Neural cell (in vitro differentiated cells): Measurements from ENCODE around the gene ARHGEF17. TPM values are rescaled to one million over a fixed set of nuclear protein-coding genes. Genes with fewer than 3 reads are reported as not detected.

Source experiments
- H2AFZ ChIP-seq: fragments of 200-600, 300-800 bp; sonication (generic), shearing (Covaris generic); 2 replicates; pipeline ENCODE4 v1.6.0; 2014; ENCODE audit warnings: low read depth, mild to moderate bottlenecking, antibody characterized with exemption, low read length, moderate library complexity
- H3F3A ChIP-seq: fragments of 200-600 bp; shearing (Covaris generic); 2 replicates; pipeline ENCODE4 v1.6.1; 2016; ENCODE audit warnings: mild to moderate bottlenecking, moderate library complexity, mixed read lengths, antibody characterized with exemption, low read length; ENCODE audit not compliant: insufficient read depth, poor library complexity, severe bottlenecking
- H3K27ac ChIP-seq: fragments of 200-600, 300-800 bp; sonication (generic), shearing (Covaris generic); 2 replicates; pipeline ENCODE4 v1.5.1; 2014; ENCODE audit warnings: mild to moderate bottlenecking, low read length, moderate library complexity
- H3K27me3 ChIP-seq: fragments of 300-800, 200-600 bp; sonication (generic), shearing (Covaris generic); 2 replicates; pipeline ENCODE4 v1.6.0; 2014; ENCODE audit warnings: mild to moderate bottlenecking, low read depth, low read length, moderate library complexity; ENCODE audit not compliant: insufficient read depth
- H3K36me3 ChIP-seq: fragments of 300-800, 200-600 bp; sonication (generic), shearing (Covaris generic); 2 replicates; pipeline ENCODE4 v1.5.1; 2014; ENCODE audit warnings: mild to moderate bottlenecking, antibody characterized with exemption, low read length, moderate library complexity; ENCODE audit not compliant: insufficient read depth
- H3K4me2 ChIP-seq: fragments of 300-800, 200-600 bp; sonication (generic), shearing (Covaris generic); 2 replicates; pipeline ENCODE4 v1.6.0; 2014; ENCODE audit warnings: mild to moderate bottlenecking, low read length
- H3K4me3 ChIP-seq: fragments of 300-800, 200-600 bp; sonication (generic), shearing (Covaris generic); 2 replicates; pipeline ENCODE4 v1.5.1; 2014; ENCODE audit warnings: mild to moderate bottlenecking, low read length, moderate library complexity
- H3K79me2 ChIP-seq: fragments of 200-600 bp; shearing (Covaris generic); replicated peaks from 2 replicates; pipeline ENCODE4 v1.6.0; 2014; ENCODE audit warnings: mild to moderate bottlenecking, low read length, moderate library complexity; ENCODE audit not compliant: insufficient read depth
- H3K9ac ChIP-seq: fragments of 300-800, 200-600 bp; sonication (generic), shearing (Covaris generic); 2 replicates; pipeline ENCODE4 v1.6.1; 2016; ENCODE audit warnings: mild to moderate bottlenecking, low read length, mixed read lengths
- H3K9me2 ChIP-seq: fragments of 200-600 bp; shearing (Covaris generic); 2 replicates; pipeline ENCODE4 v1.6.1; 2016; ENCODE audit warnings: mild to moderate bottlenecking, low read length, mixed read lengths; ENCODE audit not compliant: insufficient read depth
- H3K9me3 ChIP-seq: fragments of 200-600, 300-800 bp; sonication (generic), shearing (Covaris generic); 2 replicates; pipeline ENCODE4 v1.6.1; 2016; ENCODE audit warnings: mild to moderate bottlenecking, mixed run types, low read length, moderate library complexity, mixed read lengths
- H4K20me1 ChIP-seq: fragments of 200-600 bp; shearing (Covaris generic); 2 replicates; pipeline ENCODE4 v1.6.1; 2016; ENCODE audit warnings: mild to moderate bottlenecking, mixed run types; ENCODE audit not compliant: insufficient read depth
- EP300 ChIP-seq: fragments of 450-650 bp; conservative IDR thresholded peaks from 2 replicates; pipeline ENCODE4 v1.6.1; 2014; ENCODE audit warnings: antibody characterized with exemption, mild to moderate bottlenecking, moderate library complexity; ENCODE audit not compliant: poor library complexity, severe bottlenecking
- EZH2 ChIP-seq: fragments of 200-600, 300-800 bp; shearing (Covaris generic), sonication (generic); IDR thresholded peaks from 2 replicates; pipeline ENCODE4 v1.6.1; 2014; ENCODE audit warnings: antibody characterized with exemption, low read length, borderline replicate concordance, mild to moderate bottlenecking; ENCODE audit not compliant: insufficient read depth, poor library complexity, severe bottlenecking
- MXI1 ChIP-seq: fragments of 450-650 bp; conservative IDR thresholded peaks from 2 replicates; pipeline ENCODE4 v1.6.1; 2014; ENCODE audit warnings: antibody characterized with exemption, mild to moderate bottlenecking; ENCODE audit not compliant: poor library complexity, severe bottlenecking
- POLR2AphosphoS5 ChIP-seq: IDR thresholded peaks from 2 replicates; pipeline ENCODE4 v1.6.1; 2012
- RAD21 ChIP-seq: fragments of 450-650 bp; conservative IDR thresholded peaks from 2 replicates; pipeline ENCODE4 v1.6.1; 2014; ENCODE audit warnings: antibody characterized with exemption, mild to moderate bottlenecking, moderate library complexity
- REST ChIP-seq: IDR thresholded peaks from 2 replicates; pipeline ENCODE4 v1.6.1; 2012; ENCODE audit warnings: borderline replicate concordance
- SMC3 ChIP-seq: fragments of 450-650 bp; conservative IDR thresholded peaks from 2 replicates; pipeline ENCODE4 v1.6.1; 2014; ENCODE audit warnings: antibody characterized with exemption, mild to moderate bottlenecking, moderate library complexity; ENCODE audit not compliant: poor library complexity
- TAF1 ChIP-seq: IDR thresholded peaks from 2 replicates; pipeline ENCODE4 v1.6.1; 2012; ENCODE audit warnings: low read depth
- polyA plus RNA-seq: library from polyadenylated mRNA; depleted of rRNA; stranded (reverse); fragments of >200 nt; gene quantifications from 2 replicates; pipeline ENCODE4 v1.2.3, GENCODE V29; 2014
- TF ChIP-seq, protein P1 (sequence below): fragments of 450-650 bp; IDR thresholded peaks from 2 replicates; pipeline ENCODE4 v1.5.1; 2014; ENCODE audit warnings: antibody characterized with exemption, mild to moderate bottlenecking, moderate library complexity; ENCODE audit not compliant: poor library complexity, severe bottlenecking

The ARHGEF17 gene
- polyA plus RNA-seq, 1 donor from 2014 or later, result 7.9 TPM

- Histone ChIP-seq H3K9me2 (no peaks in the 10 kb centered on the region), H3K9me3 (no peaks in the 10 kb centered on the region), H3K27ac (no peak overlapping the region), H3K79me2 (no peaks in the 10 kb centered on the region), H3F3A (no peaks in the 10 kb centered on the region), H3K4me3 (no peak overlapping the region), H3K27me3 (no peaks in the 10 kb centered on the region), H4K20me1 (no peaks in the 10 kb centered on the region), H3K4me2 (no peak overlapping the region), H3K9ac (no peak overlapping the region), H3K36me3 (no peaks in the 10 kb centered on the region), H2AFZ (no peak overlapping the region)
- TF ChIP-seq POLR2AphosphoS5, result no peak
Observed at GRCh38 chr11:73381589-73381988, 73.5 kb downstream of the ARHGEF17 start.

- TF ChIP-seq TAF1, result no peak
- no peak for TF ChIP-seq REST
- no peak for TF ChIP-seq RAD21
- TF ChIP-seq POLR2AphosphoS5, result no peak
- TF ChIP-seq EZH2, result no peak
- H3K4me2 ChIP-seq, result no peak overlapping the region
- H4K20me1 ChIP-seq, result no peaks in the 10 kb centered on the region
- no peaks in the 10 kb centered on the region for H3K27me3 ChIP-seq
- no peak overlapping the region for H3K4me3 ChIP-seq
- H3F3A ChIP-seq, result no peaks in the 10 kb centered on the region
- no peaks in the 10 kb centered on the region for H3K9me3 ChIP-seq
- H3K9me2 ChIP-seq, result no peaks in the 10 kb centered on the region
- H2AFZ ChIP-seq, result no peak overlapping the region
- no peak overlapping the region for H3K9ac ChIP-seq
- H3K79me2 ChIP-seq, result no peaks in the 10 kb centered on the region
- no peaks in the 10 kb centered on the region for H3K36me3 ChIP-seq
- H3K27ac ChIP-seq, result no peak overlapping the region
Observed at GRCh38 chr11:73382183-73382582, 74.1 kb downstream of the ARHGEF17 start.

DNA sequence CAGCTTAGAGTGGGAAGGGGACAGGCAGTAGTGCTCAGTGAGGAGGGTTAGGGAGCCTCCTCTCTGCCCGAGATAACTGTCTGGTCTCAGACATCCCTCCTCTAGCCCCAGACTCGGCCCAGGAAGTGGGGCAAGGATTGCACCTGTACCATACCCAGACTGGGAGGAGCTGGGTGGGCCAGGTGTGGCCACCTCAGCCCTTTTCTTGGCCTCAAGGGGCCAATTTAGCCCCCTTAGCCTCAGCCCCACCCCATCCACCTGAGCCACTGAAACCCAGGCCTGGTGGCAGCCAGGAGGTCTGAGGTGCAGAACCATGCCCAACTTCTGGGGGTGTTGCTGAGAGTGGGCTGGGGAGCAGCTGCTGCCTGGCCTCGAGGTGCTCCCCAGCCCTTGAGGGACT lies 74.7 kb downstream of the ARHGEF17 start:
- no peaks in the 10 kb centered on the region for H3F3A ChIP-seq
- no peaks in the 10 kb centered on the region for H4K20me1 ChIP-seq
- H3K79me2 ChIP-seq, result no peaks in the 10 kb centered on the region
- H3K36me3 ChIP-seq, result no peaks in the 10 kb centered on the region
- no peaks in the 10 kb centered on the region for H3K9me2 ChIP-seq
- H3K4me3 ChIP-seq, result peak overlapping the region; percentile 25
- no peak overlapping the region for H3K27ac ChIP-seq
- H3K4me2 ChIP-seq, result no peak overlapping the region
- TF ChIP-seq RAD21, result no peak
- TF ChIP-seq TAF1, result no peak
- TF ChIP-seq EZH2, result no peak
- no peak for TF ChIP-seq REST
- TF ChIP-seq SMC3, result no peak
- no peak for TF ChIP-seq EP300
- TF ChIP-seq POLR2AphosphoS5, result no peak
- TF ChIP-seq, protein P1, sequence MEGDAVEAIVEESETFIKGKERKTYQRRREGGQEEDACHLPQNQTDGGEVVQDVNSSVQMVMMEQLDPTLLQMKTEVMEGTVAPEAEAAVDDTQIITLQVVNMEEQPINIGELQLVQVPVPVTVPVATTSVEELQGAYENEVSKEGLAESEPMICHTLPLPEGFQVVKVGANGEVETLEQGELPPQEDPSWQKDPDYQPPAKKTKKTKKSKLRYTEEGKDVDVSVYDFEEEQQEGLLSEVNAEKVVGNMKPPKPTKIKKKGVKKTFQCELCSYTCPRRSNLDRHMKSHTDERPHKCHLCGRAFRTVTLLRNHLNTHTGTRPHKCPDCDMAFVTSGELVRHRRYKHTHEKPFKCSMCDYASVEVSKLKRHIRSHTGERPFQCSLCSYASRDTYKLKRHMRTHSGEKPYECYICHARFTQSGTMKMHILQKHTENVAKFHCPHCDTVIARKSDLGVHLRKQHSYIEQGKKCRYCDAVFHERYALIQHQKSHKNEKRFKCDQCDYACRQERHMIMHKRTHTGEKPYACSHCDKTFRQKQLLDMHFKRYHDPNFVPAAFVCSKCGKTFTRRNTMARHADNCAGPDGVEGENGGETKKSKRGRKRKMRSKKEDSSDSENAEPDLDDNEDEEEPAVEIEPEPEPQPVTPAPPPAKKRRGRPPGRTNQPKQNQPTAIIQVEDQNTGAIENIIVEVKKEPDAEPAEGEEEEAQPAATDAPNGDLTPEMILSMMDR, result no peak
- TF ChIP-seq MXI1, result no peak
- no peaks in the 10 kb centered on the region for H3K27me3 ChIP-seq
- H3K9ac ChIP-seq, result peak overlapping the region; percentile 21
- H2AFZ ChIP-seq, result no peak overlapping the region
- H3K9me3 ChIP-seq, result no peaks in the 10 kb centered on the region
